H1 (cell line): ENCODE results near the gene CRIP1. TPM values are rescaled to one million over a fixed set of nuclear protein-coding genes. Genes with fewer than 3 reads are reported as not detected.

Experiments
- CTCF ChIA-PET: fragments of 300-600 bp; sonication (Branson Sonifier 250); formaldehyde crosslinking; loops from one replicate; lab custom pipeline; 2021; ENCODE audit not compliant: partially characterized antibody; lab: Charles Lee
- POLR2A ChIA-PET: fragments of 300-600 bp; sonication (Branson Sonifier 250); formaldehyde crosslinking; loops from one replicate; lab custom pipeline; 2021; ENCODE audit warnings: inconsistent platforms; ENCODE audit not compliant: partially characterized antibody; lab: Charles Lee
- DNase-seq, 2 experiments: peaks; one replicate each; pipeline versions ENCODE4 v3.0.0 to v3.0.0-alpha.2; 2010 to 2022; ENCODE audit warnings: low spot score in 2 of 2, low read depth in 1 of 2, mixed read lengths in 1 of 2
- FAIRE-seq: peaks from 2 replicates; lab custom pipeline; 2011; peaks lifted over from hg19 to GRCh38; lab: Jason Lieb, UNC
- H2AFZ ChIP-seq: 2 replicates; pipeline ENCODE4 v1.8.1; 2012; ENCODE audit warnings: low read length, inconsistent platforms
- H2AK5ac ChIP-seq: 2 replicates; pipeline ENCODE4 v1.6.1; 2013; ENCODE audit warnings: low read depth, low read length
- H2BK120ac ChIP-seq: replicated peaks from 2 replicates; pipeline ENCODE3; 2013; ENCODE audit warnings: low read depth, low read length, inconsistent platforms
- H2BK12ac ChIP-seq: 2 replicates; pipeline ENCODE4 v1.6.1; 2013; ENCODE audit warnings: low read depth, low read length
- H2BK15ac ChIP-seq: 2 replicates; pipeline ENCODE4 v1.6.1; 2013; ENCODE audit warnings: low read length
- H2BK20ac ChIP-seq: 2 replicates; pipeline ENCODE4 v1.6.1; 2013; ENCODE audit warnings: low read length
- H2BK5ac ChIP-seq: 2 replicates; pipeline ENCODE4 v1.6.1; 2013; ENCODE audit warnings: low read depth, low read length
- H3K14ac ChIP-seq: 2 replicates; pipeline ENCODE4 v1.6.1; 2013; ENCODE audit warnings: inconsistent platforms; ENCODE audit not compliant: insufficient read length
- H3K18ac ChIP-seq: 2 replicates; pipeline ENCODE4 v1.6.1; 2013; ENCODE audit warnings: low read length; ENCODE audit errors: extremely low read depth
- H3K23ac ChIP-seq: 2 replicates; pipeline ENCODE4 v1.6.1; 2013; ENCODE audit warnings: inconsistent platforms; ENCODE audit not compliant: insufficient read length
- H3K23me2 ChIP-seq: 2 replicates; pipeline ENCODE4 v1.6.1; 2013; ENCODE audit warnings: low read depth, low read length
- H3K27ac ChIP-seq: 2 replicates; pipeline ENCODE4 v1.6.1; 2011; ENCODE audit warnings: low read depth, low read length, inconsistent platforms
- H3K27me3 ChIP-seq, 4 experiments: replicated peaks in 1 of 4; 1 replicate in 1 of 4; 2 replicates in 3 of 4; pipeline versions ENCODE4 v1.6.1 to v1.8.1; 2011 to 2013; ENCODE audit warnings: low read length in 3 of 4, mild to moderate bottlenecking in 3 of 4, inconsistent platforms in 2 of 4, mixed read lengths in 2 of 4, moderate library complexity in 1 of 4; ENCODE audit not compliant: control insufficient read depth in 3 of 4, insufficient read depth in 3 of 4; ENCODE audit errors: extremely low read depth in 1 of 4
- H3K36me3 ChIP-seq, 4 experiments: 2 replicates each; pipeline versions ENCODE4 v1.6.1 to v1.8.1; 2011 to 2013; ENCODE audit warnings: mild to moderate bottlenecking in 4 of 4, low read length in 3 of 4, moderate library complexity in 2 of 4, control low read depth in 1 of 4, inconsistent platforms in 1 of 4; ENCODE audit not compliant: insufficient read depth in 4 of 4, control insufficient read depth in 2 of 4
- H3K4ac ChIP-seq: replicated peaks from 2 replicates; pipeline ENCODE3; 2013; ENCODE audit warnings: low read length, low read depth, mixed read lengths, inconsistent platforms; ENCODE audit not compliant: insufficient read length
- H3K4me1 ChIP-seq, 4 experiments: replicated peaks in 1 of 4; 1 replicate in 1 of 4; 2 replicates in 3 of 4; pipeline versions ENCODE4 v1.6.1 to v1.8.1; 2011 to 2013; ENCODE audit warnings: low read length in 3 of 4, inconsistent platforms in 2 of 4, mixed read lengths in 1 of 4; ENCODE audit not compliant: insufficient read depth in 4 of 4, control insufficient read depth in 3 of 4
- H3K4me2 ChIP-seq, 2 experiments: 2 replicates each; pipeline versions ENCODE4 v1.6.1 to v1.8.1; 2011 to 2013; ENCODE audit warnings: low read depth in 2 of 2, low read length in 2 of 2, control low read depth in 1 of 2, inconsistent platforms in 1 of 2, mild to moderate bottlenecking in 1 of 2; ENCODE audit not compliant: insufficient read depth in 1 of 2
- H3K4me3 ChIP-seq, 4 experiments: fragments of 200-600, 300-600 bp in 1 of 4; sonication (generic), shearing (Covaris generic), sonication (Bioruptor Twin) in 1 of 4; 2 replicates each; pipeline versions ENCODE4 v1.5.1 to v1.8.1; 2011 to 2016; ENCODE audit warnings: low read length in 4 of 4, low read depth in 3 of 4, control low read depth in 2 of 4, inconsistent platforms in 2 of 4, mild to moderate bottlenecking in 2 of 4, mixed read lengths in 1 of 4, moderate library complexity in 1 of 4; ENCODE audit not compliant: insufficient read depth in 2 of 4; ENCODE audit errors: extremely low read depth in 1 of 4
- H3K56ac ChIP-seq: replicated peaks from 2 replicates; pipeline ENCODE3; 2013; ENCODE audit warnings: low read depth, mild to moderate bottlenecking, mixed read lengths, low read length, inconsistent platforms; ENCODE audit not compliant: insufficient read length
- H3K79me1 ChIP-seq: 2 replicates; pipeline ENCODE4 v1.6.1; 2013; ENCODE audit warnings: low read depth, low read length, control low read depth
- H3K79me2 ChIP-seq, 2 experiments: 2 replicates each; pipeline versions ENCODE4 v1.6.1 to v1.8.1; 2012 to 2013; ENCODE audit warnings: low read length in 2 of 2, mild to moderate bottlenecking in 2 of 2, inconsistent platforms in 1 of 2; ENCODE audit not compliant: insufficient read depth in 2 of 2, control insufficient read depth in 1 of 2
- H3K9ac ChIP-seq, 4 experiments: replicated peaks in 1 of 4; 1 replicate in 1 of 4; 2 replicates in 3 of 4; pipeline versions ENCODE4 v1.6.1 to v1.8.1; 2011 to 2013; ENCODE audit warnings: low read depth in 3 of 4, low read length in 3 of 4, control low read depth in 2 of 4, mild to moderate bottlenecking in 2 of 4, moderate library complexity in 2 of 4, inconsistent platforms in 1 of 4; ENCODE audit errors: extremely low read depth in 1 of 4
- H3K9me3 ChIP-seq, 2 experiments: 2 replicates each; pipeline versions ENCODE4 v1.6.1 to v1.8.1; 2012 to 2013; ENCODE audit warnings: mild to moderate bottlenecking in 2 of 2, moderate library complexity in 2 of 2, control low read depth in 1 of 2, inconsistent platforms in 1 of 2, low read depth in 1 of 2, low read length in 1 of 2, mixed read lengths in 1 of 2; ENCODE audit not compliant: insufficient read depth in 2 of 2
- H4K20me1 ChIP-seq, 2 experiments: replicated peaks in 1 of 2; 2 replicates each; pipeline versions ENCODE3 to v1.8.1; 2011 to 2013; ENCODE audit warnings: inconsistent platforms in 2 of 2, low read length in 2 of 2, mild to moderate bottlenecking in 1 of 2; ENCODE audit not compliant: insufficient read depth in 2 of 2, control insufficient read depth in 1 of 2
- H4K5ac ChIP-seq: 2 replicates; pipeline ENCODE4 v1.6.1; 2013; ENCODE audit warnings: low read length, low read depth, mixed read lengths, inconsistent platforms; ENCODE audit not compliant: insufficient read length
- H4K8ac ChIP-seq: 2 replicates; pipeline ENCODE4 v1.8.0; 2013; ENCODE audit warnings: mild to moderate bottlenecking, moderate library complexity, low read length, inconsistent platforms; ENCODE audit not compliant: insufficient read depth; ENCODE audit errors: extremely low read depth
- H4K91ac ChIP-seq: replicated peaks from 2 replicates; pipeline ENCODE3; 2013; ENCODE audit warnings: low read length, mixed read lengths, inconsistent platforms; ENCODE audit not compliant: insufficient read length
- ASH2L ChIP-seq: fragments of 200-600, 300-600 bp; sonication (generic); IDR thresholded peaks from one replicate; pipeline ENCODE4 v1.7.1; 2017; ENCODE audit warnings: low read length
- BCL11A ChIP-seq, 2 experiments: IDR thresholded peaks; one replicate each; pipeline ENCODE4 v1.6.1; 2011; ENCODE audit warnings: low read depth in 2 of 2, low read length in 2 of 2, mild to moderate bottlenecking in 2 of 2
- CHD1 ChIP-seq: IDR thresholded peaks from 2 replicates; pipeline ENCODE4 v1.6.1; 2012; ENCODE audit warnings: low read depth, low read length, improper control_type of control experiment
- KDM4A ChIP-seq: IDR thresholded peaks from one replicate; pipeline ENCODE4 v1.7.1; 2012; ENCODE audit warnings: low read depth, mild to moderate bottlenecking, moderate library complexity, low read length, inconsistent platforms; ENCODE audit not compliant: severe bottlenecking
- POU5F1 ChIP-seq: IDR thresholded peaks from 2 replicates; pipeline ENCODE4 v1.6.1; 2011; ENCODE audit warnings: low read depth, mild to moderate bottlenecking, low read length, moderate library complexity
- RAD21 ChIP-seq, 2 experiments: IDR thresholded peaks in 1 of 2; conservative IDR thresholded peaks in 1 of 2; 2 replicates each; pipeline ENCODE4 v1.6.1; 2011; ENCODE audit warnings: low read depth in 2 of 2, low read length in 2 of 2, improper control_type of control experiment in 1 of 2, inconsistent platforms in 1 of 2, mild to moderate bottlenecking in 1 of 2, moderate library complexity in 1 of 2
- TAF1 ChIP-seq: IDR thresholded peaks from 2 replicates; pipeline ENCODE4 v1.6.1; 2011; ENCODE audit warnings: mild to moderate bottlenecking, low read depth, low read length
- TEAD4 ChIP-seq: IDR thresholded peaks from 2 replicates; pipeline ENCODE4 v1.6.1; 2012; ENCODE audit warnings: low read depth, low read length, inconsistent platforms, mixed read lengths
- WGBS, 2 experiments: shearing (Covaris generic) in 1 of 2; methylation state at CpG; one replicate each; pipeline versions ENCODE4 v1.1.6 to v1.1.7; 2013 to 2015; ENCODE audit warnings: low lambda C conversion rate in 2 of 2, mixed read lengths in 2 of 2, inconsistent platforms in 1 of 2, low coverage in 1 of 2, missing lambda C conversion rate in 1 of 2; ENCODE audit not compliant: insufficient replicate concordance in 2 of 2, insufficient coverage in 1 of 2, insufficient read length in 1 of 2; ENCODE audit errors: extremely low coverage in 1 of 2, missing lambda C conversion rate in 1 of 2; 5-methylcytosine and 5-hydroxymethylcytosine counted together
- polyA plus RNA-seq, 7 experiments: library from polyadenylated mRNA; depleted of rRNA in 3 of 7; stranded (reverse) in 5 of 7; unstranded in 2 of 7; fragments of >200 nt in 5 of 7; fragments of 200-250 nt in 2 of 7; gene quantifications; 1 replicate in 5 of 7; 2 replicates in 1 of 7; 4 replicates in 1 of 7; pipeline versions ENCODE4 v1.2.1 to v1.2.3, GENCODE V29; 2011 to 2013; ENCODE audit warnings: missing spikeins in 2 of 7, mixed read lengths in 2 of 7
- total RNA-seq: library from RNA; stranded (reverse); fragmentation: NEBNext Ultra II Directional; extraction: Animal tissue kit (Norgen Biotek cat#: 25700); gene quantifications from 2 replicates; pipeline ENCODE4 v1.2.1, GENCODE V29; 2021

Gene CRIP1
- total and polyA plus RNA-seq, 2 of the 8 experiments (the other 6 are each of a cell fraction or from before 2014, with no cell fraction given) = 1.2 to 2.2 TPM

GRCh38 chr14:105440554-105440900 is 46.2 kb upstream of the CRIP1 start:
- H2BK120ac ChIP-seq = no peak overlapping the region
- no peak overlapping the region for H3K9ac ChIP-seq
- no peak overlapping the region for H2BK5ac ChIP-seq
- peaks cover 33% of the 10 kb centered on the region for H3K79me1 ChIP-seq
- H4K5ac ChIP-seq = no peak overlapping the region
- WGBS, 2 experiments = 95% methylated on average over 15 of the region's 15 CpGs; no CpG with 5 or more reads in 1 of the 2 experiments
- H4K20me1 ChIP-seq = peaks cover 39 to 50% of the 10 kb centered on the region in 2 experiments
- ChIA-PET CTCF (interaction anchor here (1.1 kb wide), 1 partner anchor 31 kb away, joined by 4 read pairs; no protein-coding TSS in a partner anchor), POLR2A (interaction anchor here (1.5 to 2.6 kb wide), 3 partner anchors 10 to 30 kb away, joined by 3 to 10 read pairs (median 3); no protein-coding TSS in a partner anchor)
- FAIRE-seq = no peak
- H4K8ac ChIP-seq = no peak overlapping the region; the same call in 1 of the 2 replicates
- no peak overlapping the region for H3K4me3 ChIP-seq
- H3K27me3 ChIP-seq = no peaks in the 10 kb centered on the region
- H3K23ac ChIP-seq = no peak overlapping the region
- no peak for DNase-seq
- no peak overlapping the region for H2AK5ac ChIP-seq
- H3K23me2 ChIP-seq = no peaks in the 10 kb centered on the region
- H2BK20ac ChIP-seq = no peak overlapping the region
- H3K79me2 ChIP-seq = peaks cover 5 to 38% of the 10 kb centered on the region in 2 experiments
- no peak overlapping the region for H3K18ac ChIP-seq
- no peak overlapping the region for H3K14ac ChIP-seq
- no peak overlapping the region for H3K56ac ChIP-seq
- H4K91ac ChIP-seq = no peak overlapping the region
- no peak overlapping the region for H3K4ac ChIP-seq
- peaks cover 0 to 10% (median 2%) of the 10 kb centered on the region in 4 experiments; a peak in 4 of 8 replicates for H3K36me3 ChIP-seq
- no peak overlapping the region for H3K4me2 ChIP-seq
- H2AFZ ChIP-seq = no peak overlapping the region
- no peak overlapping the region for H2BK12ac ChIP-seq
- TF ChIP-seq POU5F1 = no peak
- no peak for TF ChIP-seq KDM4A
- TF ChIP-seq CHD1 = no peak
- TF ChIP-seq ASH2L = no peak
- TF ChIP-seq TEAD4 = no peak
- no peak for TF ChIP-seq BCL11A (IDR thresholded peaks at IDR 0.05; ENCODE audit: low read depth in 2 of 2, low read length in 2 of 2)
- TF ChIP-seq RAD21 (IDR thresholded peaks at IDR 0.05 in 1 of 2, conservative IDR thresholded peaks at IDR 0.05 in 1 of 2; ENCODE audit: low read depth in 2 of 2, low read length in 2 of 2) = no peak
- no peak for TF ChIP-seq TAF1
- no peak overlapping the region for H2BK15ac ChIP-seq
- H3K4me1 ChIP-seq = peaks cover 0 to 3% (median 0%) of the 10 kb centered on the region in 4 experiments; a peak in 2 of 7 replicates
- no peak overlapping the region for H3K27ac ChIP-seq
- no peaks in the 10 kb centered on the region for H3K9me3 ChIP-seq
